GM18517 (cell line): ENCODE results near the gene AARS1.
"Not testable (repeated sequence)": the region's sequence is repeated elsewhere in the genome, so short reads cannot be mapped to it uniquely, and the experiment has no call there.

Experiments used
- ATAC-seq: cut with Tn5 transposase; IDR thresholded peaks from one replicate; pipeline ENCODE4 v1.9.1; 2021; ENCODE audit warnings: mild to moderate bottlenecking, moderate library complexity; ENCODE audit not compliant: unreplicated experiment

The AARS1 gene

DNA sequence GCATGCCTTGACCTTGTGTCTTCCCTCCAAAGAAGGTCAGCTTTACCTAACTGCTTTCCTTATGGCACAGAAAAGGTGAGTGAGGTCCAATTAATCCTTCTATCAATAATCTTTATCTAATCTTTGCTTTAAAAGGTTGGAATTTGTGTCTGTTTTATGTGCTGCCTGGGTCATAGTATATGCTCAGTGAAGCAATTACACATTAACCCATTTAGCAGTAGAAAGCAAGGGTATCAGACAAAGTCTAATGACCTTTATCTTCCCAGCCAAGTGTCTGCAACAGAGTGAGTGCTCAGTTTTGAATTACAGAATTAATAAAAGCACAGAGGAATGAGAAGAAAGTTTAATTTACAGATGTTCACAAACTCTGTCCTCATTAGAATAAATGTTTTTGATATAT, 63.3 kb downstream of the AARS1 start:
- not testable (repeated sequence) for ATAC-seq

DNA sequence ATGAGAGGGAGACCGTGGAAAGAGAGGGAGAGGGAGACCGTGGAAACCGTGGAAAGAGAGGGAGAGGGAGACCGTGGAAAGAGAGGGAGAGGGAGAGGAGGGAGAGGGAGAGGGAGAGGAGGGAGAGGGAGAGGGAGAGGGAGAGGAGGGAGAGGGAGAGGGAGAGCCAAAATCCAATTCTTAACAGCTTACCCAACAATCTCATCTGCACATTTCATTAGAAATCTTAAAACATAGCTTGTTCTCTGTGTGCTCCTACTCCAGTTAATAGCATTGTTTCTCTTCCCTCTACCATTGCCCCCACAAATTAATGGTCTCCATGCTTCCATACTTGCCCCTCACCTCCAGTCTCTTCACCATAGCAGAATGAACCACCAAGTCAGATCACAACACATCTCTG, 63.9 kb downstream of the AARS1 start:
- not testable (repeated sequence) for ATAC-seq

DNA sequence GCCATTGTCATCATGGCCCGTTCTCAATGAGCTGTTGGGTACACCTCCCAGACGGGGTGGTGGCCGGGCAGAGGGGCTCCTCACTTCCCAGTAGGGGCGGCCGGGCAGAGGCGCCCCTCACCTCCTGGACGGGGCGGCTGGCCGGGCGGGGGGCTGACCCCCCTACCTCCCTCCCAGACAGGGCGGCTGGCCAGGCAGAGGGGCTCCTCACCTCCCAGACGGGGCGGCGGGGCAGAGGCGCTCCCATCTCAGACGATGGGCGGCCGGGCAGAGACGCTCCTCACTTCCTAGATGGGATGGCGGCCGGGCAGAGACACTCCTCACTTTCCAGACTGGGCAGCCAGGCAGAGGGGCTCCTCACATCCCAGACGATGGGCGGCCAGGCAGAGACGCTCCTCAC, 64.7 kb downstream of the AARS1 start:
- not testable (repeated sequence) for ATAC-seq

DNA sequence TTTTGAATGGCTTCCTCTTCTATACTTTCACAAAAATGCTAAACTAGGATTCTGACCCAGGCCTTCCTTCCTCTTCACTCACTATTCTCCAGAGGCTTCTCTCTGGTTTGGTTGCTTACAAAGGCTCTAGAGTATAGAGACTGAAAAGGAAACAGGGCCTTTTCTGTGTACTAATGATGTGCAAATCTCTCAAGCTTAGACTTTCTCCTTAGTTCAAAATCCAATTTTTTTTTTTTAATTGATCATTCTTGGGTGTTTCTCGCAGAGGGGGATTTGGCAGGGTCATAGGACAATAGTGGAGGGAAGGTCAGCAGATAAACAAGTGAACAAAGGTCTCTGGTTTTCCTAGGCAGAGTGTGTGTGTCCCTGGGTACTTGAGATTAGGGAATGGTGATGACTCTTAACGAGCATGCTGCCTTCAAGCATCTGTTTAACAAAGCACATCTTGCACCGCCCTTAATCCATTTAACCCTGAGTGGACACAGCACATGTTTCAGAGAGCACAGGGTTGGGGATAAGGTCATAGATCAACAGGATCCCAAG, 65.3 kb downstream of the AARS1 start:
- not testable (repeated sequence) for ATAC-seq

DNA sequence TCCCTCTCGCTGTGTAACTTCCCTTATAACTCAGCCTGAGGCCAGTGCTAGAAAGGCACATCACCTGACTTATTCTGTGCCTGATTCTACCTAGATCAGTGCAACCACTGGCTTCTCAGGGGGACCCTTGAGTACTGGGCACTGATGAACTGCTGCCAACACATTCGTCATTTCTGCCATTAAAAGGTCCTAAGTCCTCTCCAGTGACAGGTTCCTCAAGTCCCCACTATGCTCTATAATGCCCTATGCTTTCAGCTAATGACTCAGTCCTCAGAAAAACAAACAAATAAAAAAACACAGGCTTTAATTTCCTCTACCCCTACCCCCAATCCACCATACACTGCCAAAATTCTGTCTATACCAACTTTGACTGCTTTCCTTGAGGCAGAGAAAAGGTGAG, 66.1 kb downstream of the AARS1 start:
- ATAC-seq = not testable (repeated sequence)

DNA sequence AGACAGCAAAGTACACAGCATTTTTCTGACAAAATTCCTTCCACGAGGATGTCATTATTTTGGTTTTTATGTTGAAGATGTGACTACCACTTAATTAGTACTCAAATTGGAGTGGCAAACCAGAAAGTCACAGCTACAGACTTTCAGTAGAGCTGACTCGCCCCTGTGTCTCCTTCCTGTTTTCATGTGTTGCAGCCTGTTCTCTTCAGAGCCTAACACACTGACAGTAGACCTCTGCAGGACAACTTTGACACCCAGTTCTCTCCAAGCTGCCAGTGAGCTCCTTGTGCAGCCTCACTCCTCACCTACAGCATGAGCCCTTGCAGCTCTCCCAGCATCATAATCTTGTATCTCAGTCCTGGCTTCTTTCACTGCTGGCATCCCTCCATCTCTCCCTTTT, 66.7 kb downstream of the AARS1 start:
- not testable (repeated sequence) for ATAC-seq

DNA sequence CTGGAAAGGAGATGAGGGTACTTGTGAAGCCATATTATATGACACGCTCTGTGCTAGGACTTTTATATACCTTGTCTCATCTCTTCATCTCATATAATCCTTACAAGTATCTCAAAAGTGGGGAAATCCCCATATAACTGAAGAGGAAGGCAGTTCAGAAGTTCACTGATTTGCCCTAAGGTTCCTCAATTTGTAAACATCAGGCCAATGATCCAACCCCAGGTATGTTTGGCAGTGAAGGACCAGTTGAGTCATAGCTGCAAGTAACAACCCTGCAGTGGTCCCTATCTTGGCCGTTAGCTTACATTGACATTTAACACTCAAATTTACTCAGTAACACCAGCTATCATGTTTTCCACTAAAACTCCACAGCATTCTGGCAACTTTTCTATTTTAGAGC, 70.7 kb downstream of the AARS1 start:
- ATAC-seq = not testable (repeated sequence)

DNA sequence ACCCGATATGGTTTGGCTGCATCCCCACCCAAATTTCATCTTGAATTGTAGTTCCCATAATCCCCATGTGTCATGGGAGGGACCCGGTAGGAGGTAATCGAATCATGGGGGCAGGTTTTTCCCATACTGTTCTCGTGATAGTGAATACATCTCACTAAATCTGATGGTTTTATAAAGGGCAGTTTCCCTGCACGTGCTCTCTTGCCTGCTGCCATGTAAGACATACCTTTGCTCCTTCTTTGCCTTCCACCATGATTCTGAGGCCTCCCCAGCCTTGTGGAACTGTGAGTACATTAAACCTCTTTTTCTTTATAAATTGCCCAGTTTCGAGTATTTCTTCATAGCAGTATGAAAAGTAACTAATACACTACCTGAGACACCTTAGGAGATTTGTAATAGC, 82.9 kb downstream of the AARS1 start:
- ATAC-seq = not testable (repeated sequence)

DNA sequence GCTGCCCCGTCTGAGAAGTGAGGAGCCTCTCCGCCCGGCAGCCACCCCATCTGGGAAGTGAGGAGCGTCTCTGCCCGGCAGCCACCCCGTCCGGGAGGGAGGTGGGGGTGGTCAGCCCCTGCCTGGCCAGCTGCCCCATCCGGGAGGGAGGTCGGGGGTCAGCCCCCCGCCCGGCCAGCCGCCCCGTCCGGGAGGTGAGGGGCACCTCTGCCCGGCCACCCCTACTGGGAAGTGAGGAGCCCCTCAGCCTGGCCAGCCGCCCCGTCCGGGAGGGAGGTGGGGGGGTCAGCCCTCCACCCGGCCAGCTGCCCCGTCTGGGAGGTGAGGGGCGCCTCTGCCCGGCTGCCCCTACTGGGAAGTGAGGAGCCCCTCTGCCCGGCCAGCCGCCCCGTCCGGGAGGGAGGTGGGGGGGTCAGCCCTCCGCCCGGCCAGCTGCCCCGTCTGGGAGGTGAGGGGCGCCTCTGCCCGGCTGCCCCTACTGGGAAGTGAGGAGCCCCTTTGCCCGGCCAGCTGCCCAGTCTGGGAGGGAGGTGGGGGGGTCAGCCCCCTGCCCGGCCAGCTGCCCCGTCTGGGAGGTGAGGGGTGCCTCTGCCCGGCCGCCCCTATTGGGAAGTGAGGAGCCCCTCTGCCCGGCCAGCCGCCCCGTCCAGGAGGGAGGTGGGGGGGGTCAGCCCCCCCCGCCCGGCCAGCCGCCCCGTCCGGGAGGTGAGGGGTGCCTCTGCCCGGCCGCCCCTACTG, 84.5 kb downstream of the AARS1 start:
- ATAC-seq = not testable (repeated sequence)

DNA sequence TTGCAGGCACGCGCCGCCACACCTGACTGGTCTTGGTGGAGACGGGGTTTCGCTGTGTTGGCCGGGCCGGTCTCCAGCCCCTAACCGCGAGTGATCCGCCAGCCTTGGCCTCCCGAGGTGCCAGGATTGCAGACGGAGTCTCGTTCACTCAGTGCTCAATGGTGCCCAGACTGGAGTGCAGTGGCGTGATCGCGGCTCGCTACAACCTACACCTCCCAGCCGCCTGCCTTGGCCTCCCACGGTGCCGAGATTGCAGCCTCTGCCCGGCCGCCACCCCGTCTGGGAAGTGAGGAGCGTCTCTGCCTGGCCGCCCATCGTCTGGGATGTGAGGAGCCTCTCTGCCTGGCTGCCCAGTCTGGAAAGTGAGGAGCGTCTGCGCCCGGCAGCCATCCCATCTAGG, 85.3 kb downstream of the AARS1 start:
- ATAC-seq = not testable (repeated sequence)

DNA sequence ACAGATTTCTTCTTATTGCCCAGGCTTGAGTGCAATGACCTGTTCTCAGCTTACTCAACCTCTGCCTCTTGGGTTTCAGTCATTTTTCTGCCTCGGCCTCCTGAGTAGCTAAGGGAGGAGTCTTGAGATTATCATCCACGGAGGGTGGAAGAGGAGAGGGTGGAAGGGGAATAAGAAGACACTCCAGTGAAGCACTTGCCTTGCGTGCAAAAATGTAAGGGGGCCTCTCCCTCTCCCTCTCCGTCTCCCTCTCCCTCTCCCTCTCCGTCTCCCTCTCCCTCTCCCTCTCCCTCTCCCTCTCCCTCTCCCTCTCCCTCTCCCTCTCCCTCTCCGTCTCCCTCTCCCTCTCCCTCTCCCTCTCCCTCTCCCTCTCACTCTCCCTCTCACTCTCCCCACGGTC, 85.8 kb downstream of the AARS1 start:
- ATAC-seq = not testable (repeated sequence)
